ENCODE data around the gene FBXL13. TPM values are rescaled to one million over a fixed set of nuclear protein-coding genes. Genes with fewer than 3 reads are reported as not detected.
"Not testable (repeated sequence)": the region's sequence is repeated elsewhere in the genome, so short reads cannot be mapped to it uniquely, and the experiment has no call there.

The FBXL13 gene
- total RNA-seq, 4 donors from 2014 or later, result 0.52 to 1.7 (median 1.1) TPM

GRCh38 chr7:103037476-103037822, 37.1 kb downstream of the FBXL13 start:
- no peaks in the 10 kb centered on the region for H3K9me3 ChIP-seq
- no peaks in the 10 kb centered on the region for H3K4me1 ChIP-seq
- H3K27me3 ChIP-seq, result no peaks in the 10 kb centered on the region
- no peak for DNase-seq (ENCODE audit: extremely low spot score)
- 100% methylated on average over 1 of the region's 1 CpG for WGBS
- H3K27ac ChIP-seq (replicated peaks in 1 of 4), result no peak overlapping the region
- no peaks in the 10 kb centered on the region for H3K36me3 ChIP-seq
- intact Hi-C loops (cut with DNase I), result no loop called here
- H3K4me3 ChIP-seq, result no peak overlapping the region
- TF ChIP-seq POLR2AphosphoS5 (IDR thresholded peaks at IDR 0.05) (no peak), POLR2A (IDR thresholded peaks at IDR 0.05; ENCODE audit: low read depth) (no peak), EP300 (IDR thresholded peaks at IDR 0.05) (no peak), CTCF (IDR thresholded peaks at IDR 0.05) (no peak)

GRCh38 chr7:103034318-103034717, 40.3 kb downstream of the FBXL13 start:
- 90% methylated on average over 7 of the region's 20 CpGs for WGBS
- H3K27me3 ChIP-seq; H3K36me3 ChIP-seq; intact Hi-C loops (cut with DNase I); H3K9me3 ChIP-seq; H3K4me1 ChIP-seq; H3K4me3 ChIP-seq; H3K27ac ChIP-seq (replicated peaks in 1 of 4); DNase-seq (ENCODE audit: extremely low spot score): not testable (repeated sequence)

GRCh38 chr7:103031781-103032180, 42.8 kb downstream of the FBXL13 start:
- intact Hi-C loops (cut with DNase I), result no loop called here
- no peaks in the 10 kb centered on the region for H3K9me3 ChIP-seq
- H3K36me3 ChIP-seq, result no peaks in the 10 kb centered on the region
- DNase-seq (ENCODE audit: extremely low spot score), result no peak
- TF ChIP-seq EP300 (IDR thresholded peaks at IDR 0.05), result no peak
- TF ChIP-seq POLR2A (IDR thresholded peaks at IDR 0.05; ENCODE audit: low read depth), result no peak
- TF ChIP-seq POLR2AphosphoS5 (IDR thresholded peaks at IDR 0.05), result no peak
- no peak for TF ChIP-seq CTCF (IDR thresholded peaks at IDR 0.05)
- H3K4me3 ChIP-seq, result no peak overlapping the region
- WGBS, result 72% methylated on average over 1 of the region's 1 CpG
- no peaks in the 10 kb centered on the region for H3K4me1 ChIP-seq
- no peaks in the 10 kb centered on the region for H3K27me3 ChIP-seq
- H3K27ac ChIP-seq (replicated peaks in 1 of 4), result no peak overlapping the region

GRCh38 chr7:103031024-103031423, 43.6 kb downstream of the FBXL13 start:
- Histone ChIP-seq H3K9me3 (no peaks in the 10 kb centered on the region), H3K27me3 (no peaks in the 10 kb centered on the region), H3K4me1 (no peaks in the 10 kb centered on the region), H3K27ac (replicated peaks in 1 of 4) (no peak overlapping the region), H3K36me3 (no peaks in the 10 kb centered on the region), H3K4me3 (no peak overlapping the region)
- WGBS, result 88% methylated on average over 1 of the region's 1 CpG
- intact Hi-C loops (cut with DNase I), result no loop called here
- no peak for DNase-seq (ENCODE audit: extremely low spot score)
- TF ChIP-seq EP300 (IDR thresholded peaks at IDR 0.05) (no peak), POLR2A (IDR thresholded peaks at IDR 0.05; ENCODE audit: low read depth) (no peak), CTCF (IDR thresholded peaks at IDR 0.05) (no peak), POLR2AphosphoS5 (IDR thresholded peaks at IDR 0.05) (no peak)

- Histone ChIP-seq H3K9me3 (no peaks in the 10 kb centered on the region), H3K4me1 (no peaks in the 10 kb centered on the region), H3K36me3 (no peaks in the 10 kb centered on the region), H3K27me3 (no peaks in the 10 kb centered on the region), H3K4me3 (no peak overlapping the region), H3K27ac (replicated peaks in 1 of 4) (no peak overlapping the region)
- 75% methylated on average over 3 of the region's 3 CpGs for WGBS
- no peak for DNase-seq (ENCODE audit: extremely low spot score)
- TF ChIP-seq POLR2AphosphoS5 (IDR thresholded peaks at IDR 0.05) (no peak), EP300 (IDR thresholded peaks at IDR 0.05) (no peak), POLR2A (IDR thresholded peaks at IDR 0.05; ENCODE audit: low read depth) (no peak), CTCF (IDR thresholded peaks at IDR 0.05) (no peak)
- intact Hi-C loops (cut with DNase I), result no loop called here
These were observed 49.3 kb downstream of the FBXL13 start for GRCh38 chr7:103025341-103025740.

GRCh38 chr7:103023578-103023977, 51.0 kb downstream of the FBXL13 start:
- H3K27me3 ChIP-seq, H3K4me3 ChIP-seq: not testable (repeated sequence)
- 100% methylated on average over 1 of the region's 1 CpG for WGBS

GRCh38 chr7:103021490-103021889, 53.1 kb downstream of the FBXL13 start:
- 100% methylated on average over 1 of the region's 1 CpG for WGBS
- H3K36me3 ChIP-seq; H3K27me3 ChIP-seq; H3K4me3 ChIP-seq; H3K27ac ChIP-seq (replicated peaks in 1 of 4); H3K4me1 ChIP-seq; DNase-seq (ENCODE audit: extremely low spot score); H3K9me3 ChIP-seq; intact Hi-C loops (cut with DNase I): not testable (repeated sequence)

More at GRCh38 chr7:103023578-103023977, 51.0 kb downstream of the FBXL13 start:
- H3K9me3 ChIP-seq; H3K4me1 ChIP-seq; intact Hi-C loops (cut with DNase I); H3K36me3 ChIP-seq; DNase-seq (ENCODE audit: extremely low spot score); H3K27ac ChIP-seq (replicated peaks in 1 of 4): not testable (repeated sequence)

GRCh38 chr7:103020876-103021275, 53.7 kb downstream of the FBXL13 start:
- intact Hi-C loops (cut with DNase I); DNase-seq (ENCODE audit: extremely low spot score); H3K36me3 ChIP-seq; H3K4me3 ChIP-seq; H3K9me3 ChIP-seq; H3K27me3 ChIP-seq; H3K27ac ChIP-seq (replicated peaks in 1 of 4); H3K4me1 ChIP-seq: not testable (repeated sequence)
- 93% methylated on average over 3 of the region's 3 CpGs for WGBS

GRCh38 chr7:103018295-103018694, 56.3 kb downstream of the FBXL13 start:
- WGBS, result 95% methylated on average over 3 of the region's 3 CpGs
- H3K4me3 ChIP-seq; H3K9me3 ChIP-seq; H3K36me3 ChIP-seq; H3K4me1 ChIP-seq; intact Hi-C loops (cut with DNase I); DNase-seq (ENCODE audit: extremely low spot score); H3K27ac ChIP-seq (replicated peaks in 1 of 4); H3K27me3 ChIP-seq: not testable (repeated sequence)
